OCI-LY7 (cell line): ENCODE results near the gene PRCD.
"Not testable (repeated sequence)": the region's sequence is repeated elsewhere in the genome, so short reads cannot be mapped to it uniquely, and the experiment has no call there.

Experiments used
- CTCF ChIP-seq: fragments of 200-600 bp; sonication (generic); conservative IDR thresholded peaks from 2 replicates; pipeline ENCODE4 v1.5.1; 2014; ENCODE audit warnings: mild to moderate bottlenecking, antibody characterized with exemption, low read length, moderate library complexity, mixed read lengths
- EZH2phosphoT487 ChIP-seq: fragments of 200-600 bp; sonication (generic); IDR thresholded peaks from 2 replicates; pipeline ENCODE4 v1.6.1; 2018; ENCODE audit warnings: low read depth, borderline replicate concordance, mild to moderate bottlenecking, mixed run types, antibody characterized with exemption, low read length, moderate library complexity, mixed read lengths

GRCh38 chr17:76508472-76509063, 31.3 kb upstream of the PRCD start:
- not testable (repeated sequence) for TF ChIP-seq CTCF, EZH2phosphoT487
